ENCODE results near the gene PEX26. TPM values are rescaled to one million over a fixed set of nuclear protein-coding genes. Genes with fewer than 3 reads are reported as not detected.

The PEX26 gene
- total RNA-seq, 1 donor from 2014 or later = 35.2 TPM

GRCh38 chr22:18056807-18057474 lies 20.8 kb upstream of the PEX26 start:
- Mint-ChIP-seq H3K9me3 (no peaks in the 10 kb centered on the region), H3K36me3 (ENCODE audit: low read depth) (no peaks in the 10 kb centered on the region), H3K27ac (peak overlapping the region; percentile 97), H3K4me1 (peaks cover 49% of the 10 kb centered on the region), H3K27me3 (no peaks in the 10 kb centered on the region), H3K4me3 (peak overlapping the region; percentile 71)
- DNase-seq (peak; percentile 60), ATAC-seq (ENCODE audit: low read depth) (peak; percentile 65)
- POLR2A ChIA-PET = interaction anchor here (0.6 to 4.6 kb wide), 23 partner anchors 9 to 790 kb away, joined by 3 to 50 read pairs (median 8); partner anchors contain the start of genes BID, MICAL3 and PEX26
- no peak for TF ChIP-seq CTCF (IDR thresholded peaks at IDR 0.05)
- CTCF ChIA-PET = interaction anchor here (0.8 to 4.8 kb wide), 6 partner anchors 15 to 44 kb away, joined by 3 to 44 read pairs (median 4); partner anchors contain the start of genes MICAL3 and PEX26
- intact Hi-C loops (cut with micrococcal nuclease) = loop anchor here (1.0 to 2.0 kb wide), 6 partner anchors 9 to 259 kb away; partner anchors contain the start of gene MICAL3

GRCh38 chr22:18057568-18058209 lies 20.1 kb upstream of the PEX26 start:
- POLR2A ChIA-PET = interaction anchor here (0.6 to 4.6 kb wide), 21 partner anchors 8 to 488 kb away, joined by 3 to 50 read pairs (median 8); partner anchors contain the start of genes BID, MICAL3 and PEX26

GRCh38 chr22:18058371-18059093 lies 19.3 kb upstream of the PEX26 start:
- DNase-seq (no peak), ATAC-seq (ENCODE audit: low read depth) (no peak)
- CTCF ChIA-PET = interaction anchor here (3.6 to 4.8 kb wide), 2 partner anchors 18 to 34 kb away, joined by 20 to 44 read pairs; partner anchors contain the start of genes MICAL3 and PEX26
- H3K36me3 Mint-ChIP-seq (ENCODE audit: low read depth) = no peaks in the 10 kb centered on the region
- H3K9me3 Mint-ChIP-seq = no peaks in the 10 kb centered on the region
- peaks cover 50% of the 10 kb centered on the region for H3K4me1 Mint-ChIP-seq
- H3K27ac Mint-ChIP-seq = peak overlapping the region; percentile 97
- POLR2A ChIA-PET = interaction anchor here (1.2 to 4.6 kb wide), 3 partner anchors 17 to 285 kb away, joined by 3 to 50 read pairs (median 7); partner anchors contain the start of genes BID and PEX26
- no peak overlapping the region for H3K4me3 Mint-ChIP-seq
- H3K27me3 Mint-ChIP-seq = no peaks in the 10 kb centered on the region
- TF ChIP-seq CTCF (IDR thresholded peaks at IDR 0.05) = no peak
- intact Hi-C loops (cut with micrococcal nuclease) = no loop called here

More at GRCh38 chr22:18057568-18058209, 20.1 kb upstream of the PEX26 start:
- no peak for TF ChIP-seq CTCF (IDR thresholded peaks at IDR 0.05)
- intact Hi-C loops (cut with micrococcal nuclease) = loop anchor here (1.0 to 2.0 kb wide), 6 partner anchors 9 to 259 kb away; partner anchors contain the start of gene MICAL3
- Mint-ChIP-seq H3K27me3 (no peaks in the 10 kb centered on the region), H3K27ac (peak overlapping the region; percentile 97), H3K4me3 (peak overlapping the region; percentile 71), H3K9me3 (no peaks in the 10 kb centered on the region), H3K4me1 (peaks cover 49% of the 10 kb centered on the region), H3K36me3 (ENCODE audit: low read depth) (no peaks in the 10 kb centered on the region)
- CTCF ChIA-PET = interaction anchor here (0.9 to 4.8 kb wide), 4 partner anchors 14 to 45 kb away, joined by 3 to 44 read pairs (median 13); partner anchors contain the start of genes MICAL3 and PEX26
- DNase-seq (peak; percentile 53), ATAC-seq (ENCODE audit: low read depth) (peak; percentile 83)

- ATAC-seq (ENCODE audit: low read depth) (no peak), DNase-seq (no peak)
- H3K27ac Mint-ChIP-seq = no peak overlapping the region
- peaks cover 53% of the 10 kb centered on the region for H3K4me1 Mint-ChIP-seq
- intact Hi-C loops (cut with micrococcal nuclease) = no loop called here
- H3K36me3 Mint-ChIP-seq (ENCODE audit: low read depth) = no peaks in the 10 kb centered on the region
- ChIA-PET CTCF (interaction anchor here (4.8 kb wide), 1 partner anchor 17 kb away, joined by 44 read pairs; the partner anchor contains the start of gene PEX26), POLR2A (interaction anchor here (1.0 to 4.6 kb wide), 2 partner anchors 17 to 56 kb away, joined by 4 to 50 read pairs; partner anchors contain the start of gene PEX26)
- no peak overlapping the region for H3K4me3 Mint-ChIP-seq
- no peak for TF ChIP-seq CTCF (IDR thresholded peaks at IDR 0.05)
- no peaks in the 10 kb centered on the region for H3K9me3 Mint-ChIP-seq
- H3K27me3 Mint-ChIP-seq = no peaks in the 10 kb centered on the region
Measured at GRCh38 chr22:18059094-18059417, 18.7 kb upstream of the PEX26 start.

Data from activated B cell treated with CpG ODN at 0.5 μM for 24 hours (primary cell).